H1 (cell line): Measurements from ENCODE around the gene RGN. TPM values are rescaled to one million over a fixed set of nuclear protein-coding genes. Genes with fewer than 3 reads are reported as not detected.

Source experiments
- CTCF ChIA-PET: fragments of 300-600 bp; sonication (Branson Sonifier 250); formaldehyde crosslinking; loops from one replicate; lab custom pipeline; 2021; ENCODE audit not compliant: partially characterized antibody; lab: Charles Lee
- POLR2A ChIA-PET: fragments of 300-600 bp; sonication (Branson Sonifier 250); formaldehyde crosslinking; loops from one replicate; lab custom pipeline; 2021; ENCODE audit warnings: inconsistent platforms; ENCODE audit not compliant: partially characterized antibody; lab: Charles Lee
- DNase-seq, 2 experiments: peaks; one replicate each; pipeline versions ENCODE4 v3.0.0 to v3.0.0-alpha.2; 2010 to 2022; ENCODE audit warnings: low spot score in 2 of 2, low read depth in 1 of 2, mixed read lengths in 1 of 2
- FAIRE-seq: peaks from 2 replicates; lab custom pipeline; 2011; peaks lifted over from hg19 to GRCh38; lab: Jason Lieb, UNC
- H2AFZ ChIP-seq: 2 replicates; pipeline ENCODE4 v1.8.1; 2012; ENCODE audit warnings: low read length, inconsistent platforms
- H2AK5ac ChIP-seq: 2 replicates; pipeline ENCODE4 v1.6.1; 2013; ENCODE audit warnings: low read depth, low read length
- H2BK120ac ChIP-seq: replicated peaks from 2 replicates; pipeline ENCODE3; 2013; ENCODE audit warnings: low read depth, low read length, inconsistent platforms
- H2BK12ac ChIP-seq: 2 replicates; pipeline ENCODE4 v1.6.1; 2013; ENCODE audit warnings: low read depth, low read length
- H2BK15ac ChIP-seq: 2 replicates; pipeline ENCODE4 v1.6.1; 2013; ENCODE audit warnings: low read length
- H2BK20ac ChIP-seq: 2 replicates; pipeline ENCODE4 v1.6.1; 2013; ENCODE audit warnings: low read length
- H2BK5ac ChIP-seq: 2 replicates; pipeline ENCODE4 v1.6.1; 2013; ENCODE audit warnings: low read depth, low read length
- H3K14ac ChIP-seq: 2 replicates; pipeline ENCODE4 v1.6.1; 2013; ENCODE audit warnings: inconsistent platforms; ENCODE audit not compliant: insufficient read length
- H3K18ac ChIP-seq: 2 replicates; pipeline ENCODE4 v1.6.1; 2013; ENCODE audit warnings: low read length; ENCODE audit errors: extremely low read depth
- H3K23ac ChIP-seq: 2 replicates; pipeline ENCODE4 v1.6.1; 2013; ENCODE audit warnings: inconsistent platforms; ENCODE audit not compliant: insufficient read length
- H3K23me2 ChIP-seq: 2 replicates; pipeline ENCODE4 v1.6.1; 2013; ENCODE audit warnings: low read depth, low read length
- H3K27ac ChIP-seq: 2 replicates; pipeline ENCODE4 v1.6.1; 2011; ENCODE audit warnings: low read depth, low read length, inconsistent platforms
- H3K27me3 ChIP-seq, 4 experiments: replicated peaks in 1 of 4; 1 replicate in 1 of 4; 2 replicates in 3 of 4; pipeline versions ENCODE4 v1.6.1 to v1.8.1; 2011 to 2013; ENCODE audit warnings: low read length in 3 of 4, mild to moderate bottlenecking in 3 of 4, inconsistent platforms in 2 of 4, mixed read lengths in 2 of 4, moderate library complexity in 1 of 4; ENCODE audit not compliant: control insufficient read depth in 3 of 4, insufficient read depth in 3 of 4; ENCODE audit errors: extremely low read depth in 1 of 4
- H3K36me3 ChIP-seq, 4 experiments: 2 replicates each; pipeline versions ENCODE4 v1.6.1 to v1.8.1; 2011 to 2013; ENCODE audit warnings: mild to moderate bottlenecking in 4 of 4, low read length in 3 of 4, moderate library complexity in 2 of 4, control low read depth in 1 of 4, inconsistent platforms in 1 of 4; ENCODE audit not compliant: insufficient read depth in 4 of 4, control insufficient read depth in 2 of 4
- H3K4ac ChIP-seq: replicated peaks from 2 replicates; pipeline ENCODE3; 2013; ENCODE audit warnings: low read length, low read depth, mixed read lengths, inconsistent platforms; ENCODE audit not compliant: insufficient read length
- H3K4me1 ChIP-seq, 4 experiments: replicated peaks in 1 of 4; 1 replicate in 1 of 4; 2 replicates in 3 of 4; pipeline versions ENCODE4 v1.6.1 to v1.8.1; 2011 to 2013; ENCODE audit warnings: low read length in 3 of 4, inconsistent platforms in 2 of 4, mixed read lengths in 1 of 4; ENCODE audit not compliant: insufficient read depth in 4 of 4, control insufficient read depth in 3 of 4
- H3K4me2 ChIP-seq, 2 experiments: 2 replicates each; pipeline versions ENCODE4 v1.6.1 to v1.8.1; 2011 to 2013; ENCODE audit warnings: low read depth in 2 of 2, low read length in 2 of 2, control low read depth in 1 of 2, inconsistent platforms in 1 of 2, mild to moderate bottlenecking in 1 of 2; ENCODE audit not compliant: insufficient read depth in 1 of 2
- H3K4me3 ChIP-seq, 4 experiments: fragments of 200-600, 300-600 bp in 1 of 4; sonication (generic), shearing (Covaris generic), sonication (Bioruptor Twin) in 1 of 4; 2 replicates each; pipeline versions ENCODE4 v1.5.1 to v1.8.1; 2011 to 2016; ENCODE audit warnings: low read length in 4 of 4, low read depth in 3 of 4, control low read depth in 2 of 4, inconsistent platforms in 2 of 4, mild to moderate bottlenecking in 2 of 4, mixed read lengths in 1 of 4, moderate library complexity in 1 of 4; ENCODE audit not compliant: insufficient read depth in 2 of 4; ENCODE audit errors: extremely low read depth in 1 of 4
- H3K56ac ChIP-seq: replicated peaks from 2 replicates; pipeline ENCODE3; 2013; ENCODE audit warnings: low read depth, mild to moderate bottlenecking, mixed read lengths, low read length, inconsistent platforms; ENCODE audit not compliant: insufficient read length
- H3K79me1 ChIP-seq: 2 replicates; pipeline ENCODE4 v1.6.1; 2013; ENCODE audit warnings: low read depth, low read length, control low read depth
- H3K79me2 ChIP-seq, 2 experiments: 2 replicates each; pipeline versions ENCODE4 v1.6.1 to v1.8.1; 2012 to 2013; ENCODE audit warnings: low read length in 2 of 2, mild to moderate bottlenecking in 2 of 2, inconsistent platforms in 1 of 2; ENCODE audit not compliant: insufficient read depth in 2 of 2, control insufficient read depth in 1 of 2
- H3K9ac ChIP-seq, 4 experiments: replicated peaks in 1 of 4; 1 replicate in 1 of 4; 2 replicates in 3 of 4; pipeline versions ENCODE4 v1.6.1 to v1.8.1; 2011 to 2013; ENCODE audit warnings: low read depth in 3 of 4, low read length in 3 of 4, control low read depth in 2 of 4, mild to moderate bottlenecking in 2 of 4, moderate library complexity in 2 of 4, inconsistent platforms in 1 of 4; ENCODE audit errors: extremely low read depth in 1 of 4
- H3K9me3 ChIP-seq, 2 experiments: 2 replicates each; pipeline versions ENCODE4 v1.6.1 to v1.8.1; 2012 to 2013; ENCODE audit warnings: mild to moderate bottlenecking in 2 of 2, moderate library complexity in 2 of 2, control low read depth in 1 of 2, inconsistent platforms in 1 of 2, low read depth in 1 of 2, low read length in 1 of 2, mixed read lengths in 1 of 2; ENCODE audit not compliant: insufficient read depth in 2 of 2
- H4K20me1 ChIP-seq, 2 experiments: replicated peaks in 1 of 2; 2 replicates each; pipeline versions ENCODE3 to v1.8.1; 2011 to 2013; ENCODE audit warnings: inconsistent platforms in 2 of 2, low read length in 2 of 2, mild to moderate bottlenecking in 1 of 2; ENCODE audit not compliant: insufficient read depth in 2 of 2, control insufficient read depth in 1 of 2
- H4K5ac ChIP-seq: 2 replicates; pipeline ENCODE4 v1.6.1; 2013; ENCODE audit warnings: low read length, low read depth, mixed read lengths, inconsistent platforms; ENCODE audit not compliant: insufficient read length
- H4K8ac ChIP-seq: 2 replicates; pipeline ENCODE4 v1.8.0; 2013; ENCODE audit warnings: mild to moderate bottlenecking, moderate library complexity, low read length, inconsistent platforms; ENCODE audit not compliant: insufficient read depth; ENCODE audit errors: extremely low read depth
- H4K91ac ChIP-seq: replicated peaks from 2 replicates; pipeline ENCODE3; 2013; ENCODE audit warnings: low read length, mixed read lengths, inconsistent platforms; ENCODE audit not compliant: insufficient read length
- EP300 ChIP-seq, 2 experiments: IDR thresholded peaks; 1 replicate in 1 of 2; 2 replicates in 1 of 2; pipeline ENCODE4 v1.6.1; 2011 to 2012; ENCODE audit warnings: low read depth in 2 of 2, low read length in 2 of 2, mild to moderate bottlenecking in 2 of 2, borderline replicate concordance in 1 of 2, inconsistent platforms in 1 of 2, moderate library complexity in 1 of 2
- NANOG ChIP-seq: IDR thresholded peaks from 2 replicates; pipeline ENCODE4 v1.6.1; 2011; ENCODE audit warnings: low read length, low read depth, mild to moderate bottlenecking, inconsistent platforms; ENCODE audit not compliant: insufficient read depth, poor library complexity, severe bottlenecking
- SAP30 ChIP-seq: fragments of 300-600 bp; sonication (generic); IDR thresholded peaks from 2 replicates; pipeline ENCODE4 v1.7.1; 2012; ENCODE audit warnings: low read length, moderate library complexity, mild to moderate bottlenecking, inconsistent platforms; ENCODE audit not compliant: insufficient read depth, insufficient replicate concordance
- TAF7 ChIP-seq: optimal IDR thresholded peaks from 2 replicates; pipeline ENCODE3; 2011; ENCODE audit warnings: low read depth, mild to moderate bottlenecking, inconsistent platforms, low read length, moderate library complexity, borderline replicate concordance
- USF2 ChIP-seq: IDR thresholded peaks from 2 replicates; pipeline ENCODE4 v1.6.1; 2011; ENCODE audit warnings: low read length, improper control_type of control experiment
- WGBS, 2 experiments: shearing (Covaris generic) in 1 of 2; methylation state at CpG; one replicate each; pipeline versions ENCODE4 v1.1.6 to v1.1.7; 2013 to 2015; ENCODE audit warnings: low lambda C conversion rate in 2 of 2, mixed read lengths in 2 of 2, inconsistent platforms in 1 of 2, low coverage in 1 of 2, missing lambda C conversion rate in 1 of 2; ENCODE audit not compliant: insufficient replicate concordance in 2 of 2, insufficient coverage in 1 of 2, insufficient read length in 1 of 2; ENCODE audit errors: extremely low coverage in 1 of 2, missing lambda C conversion rate in 1 of 2; 5-methylcytosine and 5-hydroxymethylcytosine counted together
- polyA plus RNA-seq, 7 experiments: library from polyadenylated mRNA; depleted of rRNA in 3 of 7; stranded (reverse) in 5 of 7; unstranded in 2 of 7; fragments of >200 nt in 5 of 7; fragments of 200-250 nt in 2 of 7; gene quantifications; 1 replicate in 5 of 7; 2 replicates in 1 of 7; 4 replicates in 1 of 7; pipeline versions ENCODE4 v1.2.1 to v1.2.3, GENCODE V29; 2011 to 2013; ENCODE audit warnings: missing spikeins in 2 of 7, mixed read lengths in 2 of 7
- total RNA-seq: library from RNA; stranded (reverse); fragmentation: NEBNext Ultra II Directional; extraction: Animal tissue kit (Norgen Biotek cat#: 25700); gene quantifications from 2 replicates; pipeline ENCODE4 v1.2.1, GENCODE V29; 2021

RGN gene
- total and polyA plus RNA-seq, 2 of the 8 experiments (the other 6 are each of a cell fraction or from before 2014, with no cell fraction given), result 0.32 to 3.1 TPM

GRCh38 chrX:47098338-47099094 is 20.3 kb downstream of the RGN start:
- 85% methylated on average over 2 of the region's 2 CpGs; no CpG with 5 or more reads in 1 of the 2 experiments for whole genome bisulfite sequencing, 2 experiments
- DNase-seq (no peak), FAIRE-seq (no peak)
- no peaks in the 10 kb centered on the region for H3K23me2 ChIP-seq
- no peak overlapping the region for H3K4ac ChIP-seq
- no peak overlapping the region for H3K4me2 ChIP-seq
- H3K14ac ChIP-seq, result no peak overlapping the region
- CTCF ChIA-PET, result no interaction called here
- H4K5ac ChIP-seq, result no peak overlapping the region
- H3K18ac ChIP-seq, result no peak overlapping the region
- no peak overlapping the region for H4K91ac ChIP-seq
- H3K79me1 ChIP-seq, result no peaks in the 10 kb centered on the region
- no peaks in the 10 kb centered on the region for H3K79me2 ChIP-seq
- TF ChIP-seq SAP30 (no peak), EP300 (IDR thresholded peaks at IDR 0.05; ENCODE audit: borderline replicate concordance in 1 of 2, low read depth in 2 of 2, low read length in 2 of 2) (no peak), NANOG (no peak), TAF7 (no peak), USF2 (no peak)
- H2BK20ac ChIP-seq, result no peak overlapping the region
- no peak overlapping the region for H3K23ac ChIP-seq
- H2BK15ac ChIP-seq, result no peak overlapping the region
- POLR2A ChIA-PET, result no interaction called here
- H3K9me3 ChIP-seq, result no peaks in the 10 kb centered on the region
- no peaks in the 10 kb centered on the region for H3K36me3 ChIP-seq
- H3K4me3 ChIP-seq, result no peak overlapping the region
- H3K56ac ChIP-seq, result no peak overlapping the region
- no peak overlapping the region for H4K8ac ChIP-seq
- no peaks in the 10 kb centered on the region for H3K27me3 ChIP-seq
- H2AFZ ChIP-seq, result no peak overlapping the region
- H4K20me1 ChIP-seq, result no peaks in the 10 kb centered on the region
- no peaks in the 10 kb centered on the region for H3K4me1 ChIP-seq
- H2BK12ac ChIP-seq, result no peak overlapping the region
- H2AK5ac ChIP-seq, result no peak overlapping the region
- H2BK5ac ChIP-seq, result no peak overlapping the region; the same call in 1 of the 2 replicates
- H3K9ac ChIP-seq, result no peak overlapping the region
- H3K27ac ChIP-seq, result no peak overlapping the region
- H2BK120ac ChIP-seq, result no peak overlapping the region
